ENCODE data around the gene TMPRSS3. TPM values are rescaled to one million over a fixed set of nuclear protein-coding genes. Genes with fewer than 3 reads are reported as not detected.

Gene TMPRSS3
- polyA plus RNA-seq, 1 experiment: not detected

- H3K4me3 ChIP-seq (ENCODE audit: low read depth, low read length): no peak overlapping the region
- TF ChIP-seq CTCF (IDR thresholded peaks at IDR 0.05; ENCODE audit: insufficient read depth, low read depth, low read length): no peak
- no peaks in the 10 kb centered on the region for H3K36me3 ChIP-seq (ENCODE audit: control insufficient read depth, insufficient read depth, low read length)
- H3K27me3 ChIP-seq (ENCODE audit: control insufficient read depth, insufficient read depth, low read length): no peaks in the 10 kb centered on the region
- no peak for DNase-seq (ENCODE audit: low read depth)
- ChIA-PET POLR2A (no interaction called here), CTCF (interaction anchor here (1.5 kb wide), 1 partner anchor 17 kb away, joined by 3 read pairs; no protein-coding TSS in a partner anchor)
Measured at GRCh38 chr21:42362198-42362597, 33.7 kb downstream of the TMPRSS3 start.

GRCh38 chr21:42361286-42361685 is 34.6 kb downstream of the TMPRSS3 start:
- CTCF ChIA-PET: no interaction called here
- Histone ChIP-seq H3K4me3 (ENCODE audit: low read depth, low read length) (no peak overlapping the region), H3K36me3 (ENCODE audit: control insufficient read depth, insufficient read depth, low read length) (no peaks in the 10 kb centered on the region), H3K27me3 (ENCODE audit: control insufficient read depth, insufficient read depth, low read length) (no peaks in the 10 kb centered on the region)
- no peak for DNase-seq (ENCODE audit: low read depth)
- POLR2A ChIA-PET: no interaction called here
- TF ChIP-seq CTCF (IDR thresholded peaks at IDR 0.05; ENCODE audit: insufficient read depth, low read depth, low read length): no peak

- ChIA-PET POLR2A (no interaction called here), CTCF (no interaction called here)
- no peak for DNase-seq (ENCODE audit: low read depth)
Measured at GRCh38 chr21:42360317-42360716, 35.5 kb downstream of the TMPRSS3 start.

GRCh38 chr21:42358937-42359336 is 36.9 kb downstream of the TMPRSS3 start:
- CTCF ChIA-PET: no interaction called here
- no peak for TF ChIP-seq CTCF (IDR thresholded peaks at IDR 0.05; ENCODE audit: insufficient read depth, low read depth, low read length)

More at GRCh38 chr21:42360317-42360716, 35.5 kb downstream of the TMPRSS3 start:
- H3K4me3 ChIP-seq (ENCODE audit: low read depth, low read length): no peak overlapping the region
- no peaks in the 10 kb centered on the region for H3K27me3 ChIP-seq (ENCODE audit: control insufficient read depth, insufficient read depth, low read length)
- no peaks in the 10 kb centered on the region for H3K36me3 ChIP-seq (ENCODE audit: control insufficient read depth, insufficient read depth, low read length)
- TF ChIP-seq CTCF (IDR thresholded peaks at IDR 0.05; ENCODE audit: insufficient read depth, low read depth, low read length): no peak

GRCh38 chr21:42358261-42358660 is 37.6 kb downstream of the TMPRSS3 start:
- H3K27me3 ChIP-seq (ENCODE audit: control insufficient read depth, insufficient read depth, low read length): no peaks in the 10 kb centered on the region
- no peak for DNase-seq (ENCODE audit: low read depth)
- no peak for TF ChIP-seq CTCF (IDR thresholded peaks at IDR 0.05; ENCODE audit: insufficient read depth, low read depth, low read length)
- no peak overlapping the region for H3K4me3 ChIP-seq (ENCODE audit: low read depth, low read length)
- POLR2A ChIA-PET: no interaction called here
- CTCF ChIA-PET: interaction anchor here (1.1 kb wide), 1 partner anchor 22 kb away, joined by 3 read pairs; no protein-coding TSS in a partner anchor
- no peaks in the 10 kb centered on the region for H3K36me3 ChIP-seq (ENCODE audit: control insufficient read depth, insufficient read depth, low read length)

More at GRCh38 chr21:42358937-42359336, 36.9 kb downstream of the TMPRSS3 start:
- POLR2A ChIA-PET: no interaction called here
- Histone ChIP-seq H3K27me3 (ENCODE audit: control insufficient read depth, insufficient read depth, low read length) (no peaks in the 10 kb centered on the region), H3K4me3 (ENCODE audit: low read depth, low read length) (no peak overlapping the region), H3K36me3 (ENCODE audit: control insufficient read depth, insufficient read depth, low read length) (no peaks in the 10 kb centered on the region)
- no peak for DNase-seq (ENCODE audit: low read depth)

All from BJ (cell line).